Smooth muscle cell (in vitro differentiated cells): Measurements from ENCODE around the gene NID1. TPM values are rescaled to one million over a fixed set of nuclear protein-coding genes. Genes with fewer than 3 reads are reported as not detected.

Experiments
- DNase-seq: peaks from one replicate; lab custom pipeline; 2025; ENCODE audit not compliant: unreplicated experiment; lab: John Stamatoyannopoulos, UW
- H2AFZ ChIP-seq: fragments of 200-600 bp; sonication (generic); 2 replicates; pipeline ENCODE4 v1.6.0; 2016; ENCODE audit warnings: antibody characterized with exemption, low read depth, mild to moderate bottlenecking
- H3F3A ChIP-seq: fragments of 200-600 bp; sonication (generic); 2 replicates; pipeline ENCODE4 v1.6.0; 2017; ENCODE audit warnings: antibody characterized with exemption, low read depth
- H3K27ac ChIP-seq: fragments of 200-600 bp; sonication (generic); 2 replicates; pipeline ENCODE4 v1.5.1; 2016; ENCODE audit warnings: low read depth, mild to moderate bottlenecking
- H3K27me3 ChIP-seq: fragments of 200-600 bp; sonication (generic); 2 replicates; pipeline ENCODE4 v1.6.1; 2016; ENCODE audit warnings: low read depth, mild to moderate bottlenecking
- H3K36me3 ChIP-seq: fragments of 200-600 bp; sonication (generic); 2 replicates; pipeline ENCODE4 v1.5.1; 2016; ENCODE audit warnings: low read depth
- H3K4me1 ChIP-seq: fragments of 200-600 bp; sonication (generic); 2 replicates; pipeline ENCODE4 v1.5.1; 2016; ENCODE audit warnings: low read depth
- H3K4me2 ChIP-seq: fragments of 200-600 bp; sonication (generic); 2 replicates; pipeline ENCODE4 v1.6.0; 2016; ENCODE audit warnings: mild to moderate bottlenecking
- H3K4me3 ChIP-seq: fragments of 200-600 bp; sonication (generic); 2 replicates; pipeline ENCODE4 v1.5.1; 2016; ENCODE audit warnings: mild to moderate bottlenecking
- H3K79me2 ChIP-seq: fragments of 200-600 bp; sonication (generic); 2 replicates; pipeline ENCODE4 v1.6.0; 2016; ENCODE audit warnings: low read depth, mild to moderate bottlenecking
- H3K9ac ChIP-seq: fragments of 200-600 bp; sonication (generic); 2 replicates; pipeline ENCODE4 v1.6.0; 2016; ENCODE audit warnings: low read depth
- H3K9me3 ChIP-seq: fragments of 200-600 bp; sonication (generic); replicated peaks from 2 replicates; pipeline ENCODE4 v1.5.1; 2016; ENCODE audit warnings: low read depth
- H4K20me1 ChIP-seq: fragments of 200-600 bp; sonication (generic); 2 replicates; pipeline ENCODE4 v1.6.0; 2016; ENCODE audit warnings: low read depth
- WGBS: methylation state at CpG from one replicate; pipeline ENCODE4 v1.1.7; 2016; ENCODE audit warnings: low lambda C conversion rate; 5-methylcytosine and 5-hydroxymethylcytosine counted together
- polyA plus RNA-seq: library from polyadenylated mRNA; unstranded; fragments of >200 nt; fragmentation: Nextera tagmentation; extraction: Ambion mirVana; gene quantifications from 2 replicates; pipeline ENCODE4 v1.2.1, GENCODE V29; 2016
- total RNA-seq: library from RNA; depleted of rRNA; stranded (reverse); fragments of >200 nt; gene quantifications from 2 replicates; pipeline ENCODE4 v1.2.3, GENCODE V29; 2014
- TF ChIP-seq, protein P1 (sequence below): fragments of 200-600 bp; sonication (generic); IDR thresholded peaks from 2 replicates; pipeline ENCODE4 v1.5.1; 2017; ENCODE audit warnings: borderline replicate concordance, mild to moderate bottlenecking, antibody characterized with exemption; ENCODE audit not compliant: insufficient read depth, poor library complexity, severe bottlenecking

NID1 gene
- total and polyA plus RNA-seq, 2 experiments from 2014 or later = 52.9 to 74.1 TPM

- H3K27ac ChIP-seq = no peak overlapping the region
- no peaks in the 10 kb centered on the region for H3K9me3 ChIP-seq
- DNase-seq = no peak
- no peaks in the 10 kb centered on the region for H3F3A ChIP-seq
- H3K4me3 ChIP-seq = no peak overlapping the region
- H3K4me1 ChIP-seq = no peaks in the 10 kb centered on the region
- H3K9ac ChIP-seq = no peak overlapping the region
- H3K4me2 ChIP-seq = no peak overlapping the region
- WGBS = 85% methylated on average over 12 of the region's 12 CpGs
- TF ChIP-seq, protein P1, sequence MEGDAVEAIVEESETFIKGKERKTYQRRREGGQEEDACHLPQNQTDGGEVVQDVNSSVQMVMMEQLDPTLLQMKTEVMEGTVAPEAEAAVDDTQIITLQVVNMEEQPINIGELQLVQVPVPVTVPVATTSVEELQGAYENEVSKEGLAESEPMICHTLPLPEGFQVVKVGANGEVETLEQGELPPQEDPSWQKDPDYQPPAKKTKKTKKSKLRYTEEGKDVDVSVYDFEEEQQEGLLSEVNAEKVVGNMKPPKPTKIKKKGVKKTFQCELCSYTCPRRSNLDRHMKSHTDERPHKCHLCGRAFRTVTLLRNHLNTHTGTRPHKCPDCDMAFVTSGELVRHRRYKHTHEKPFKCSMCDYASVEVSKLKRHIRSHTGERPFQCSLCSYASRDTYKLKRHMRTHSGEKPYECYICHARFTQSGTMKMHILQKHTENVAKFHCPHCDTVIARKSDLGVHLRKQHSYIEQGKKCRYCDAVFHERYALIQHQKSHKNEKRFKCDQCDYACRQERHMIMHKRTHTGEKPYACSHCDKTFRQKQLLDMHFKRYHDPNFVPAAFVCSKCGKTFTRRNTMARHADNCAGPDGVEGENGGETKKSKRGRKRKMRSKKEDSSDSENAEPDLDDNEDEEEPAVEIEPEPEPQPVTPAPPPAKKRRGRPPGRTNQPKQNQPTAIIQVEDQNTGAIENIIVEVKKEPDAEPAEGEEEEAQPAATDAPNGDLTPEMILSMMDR = no peak
- H3K36me3 ChIP-seq = no peaks in the 10 kb centered on the region
- H3K79me2 ChIP-seq = no peaks in the 10 kb centered on the region
- H4K20me1 ChIP-seq = no peaks in the 10 kb centered on the region
- H3K27me3 ChIP-seq = no peaks in the 10 kb centered on the region
- no peak overlapping the region for H2AFZ ChIP-seq
These were observed 24.3 kb upstream of the NID1 start for GRCh38 chr1:236089046-236089773.

GRCh38 chr1:236086537-236086936 is 21.6 kb upstream of the NID1 start:
- H3K4me3 ChIP-seq = no peak overlapping the region
- TF ChIP-seq, protein P1 = no peak
- H4K20me1 ChIP-seq = no peaks in the 10 kb centered on the region
- no peaks in the 10 kb centered on the region for H3K4me1 ChIP-seq
- H3K79me2 ChIP-seq = no peaks in the 10 kb centered on the region
- WGBS = 99% methylated on average over 7 of the region's 7 CpGs
- H3K27ac ChIP-seq = no peak overlapping the region
- H3K36me3 ChIP-seq = no peaks in the 10 kb centered on the region
- no peaks in the 10 kb centered on the region for H3K27me3 ChIP-seq
- no peak for DNase-seq
- H3K4me2 ChIP-seq = no peak overlapping the region
- no peaks in the 10 kb centered on the region for H3K9me3 ChIP-seq
- H3K9ac ChIP-seq = no peak overlapping the region
- H2AFZ ChIP-seq = no peak overlapping the region
- H3F3A ChIP-seq = no peaks in the 10 kb centered on the region

- no peak overlapping the region for H2AFZ ChIP-seq
- no peaks in the 10 kb centered on the region for H3F3A ChIP-seq
- DNase-seq = no peak
- H3K9ac ChIP-seq = no peak overlapping the region
- H3K27ac ChIP-seq = no peak overlapping the region
- H3K79me2 ChIP-seq = no peaks in the 10 kb centered on the region
- no peaks in the 10 kb centered on the region for H3K27me3 ChIP-seq
- no peak overlapping the region for H3K4me2 ChIP-seq
- TF ChIP-seq, protein P1 = no peak
- H4K20me1 ChIP-seq = no peaks in the 10 kb centered on the region
- no peaks in the 10 kb centered on the region for H3K4me1 ChIP-seq
- H3K9me3 ChIP-seq = no peaks in the 10 kb centered on the region
- 95% methylated on average over 6 of the region's 6 CpGs for WGBS
- no peak overlapping the region for H3K4me3 ChIP-seq
- H3K36me3 ChIP-seq = no peaks in the 10 kb centered on the region
These were observed 20.8 kb upstream of the NID1 start for GRCh38 chr1:236085545-236086159.

DNA sequence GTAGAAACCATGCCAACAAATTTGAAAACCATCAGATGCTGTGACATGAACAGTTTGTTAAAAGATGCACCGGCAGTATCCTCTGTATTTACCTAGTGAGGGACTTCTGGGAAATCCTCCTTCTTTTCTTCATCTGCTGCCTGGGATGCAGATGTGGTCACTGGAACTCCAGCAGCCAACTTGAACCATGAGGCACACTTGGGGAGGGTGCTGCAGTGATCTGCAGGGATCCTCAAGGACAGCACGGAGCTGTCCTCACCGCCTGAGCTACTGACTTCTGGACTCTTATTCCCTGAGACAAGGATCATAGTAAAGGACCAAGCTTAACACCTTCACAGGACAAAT is 19.5 kb upstream of the NID1 start:
- H3K9me3 ChIP-seq = no peaks in the 10 kb centered on the region
- no peak overlapping the region for H2AFZ ChIP-seq
- DNase-seq = no peak
- H3K27me3 ChIP-seq = no peaks in the 10 kb centered on the region
- no peaks in the 10 kb centered on the region for H3K36me3 ChIP-seq
- no peak overlapping the region for H3K9ac ChIP-seq
- no peaks in the 10 kb centered on the region for H3K79me2 ChIP-seq
- no peaks in the 10 kb centered on the region for H3F3A ChIP-seq
- 89% methylated on average over 3 of the region's 3 CpGs for WGBS
- no peak overlapping the region for H3K4me3 ChIP-seq
- H3K4me2 ChIP-seq = no peak overlapping the region
- H3K4me1 ChIP-seq = no peaks in the 10 kb centered on the region
- no peaks in the 10 kb centered on the region for H4K20me1 ChIP-seq
- TF ChIP-seq, protein P1 = no peak
- no peak overlapping the region for H3K27ac ChIP-seq
